WI38 (cell line): ENCODE results near the gene LGALS3.
"Not testable (repeated sequence)": the region's sequence is repeated elsewhere in the genome, so short reads cannot be mapped to it uniquely, and the experiment has no call there.

Experiments used
- H3K4me3 ChIP-seq: 2 replicates; pipeline ENCODE4 v1.5.1; 2011; ENCODE audit warnings: low read depth, mild to moderate bottlenecking, control low read depth, low read length
- TF ChIP-seq, protein P1 (sequence below): IDR thresholded peaks from 2 replicates; pipeline ENCODE4 v1.5.1; 2012; ENCODE audit warnings: low read depth, mild to moderate bottlenecking, control low read depth, low read length

The LGALS3 gene

GRCh38 chr14:55129086-55129427, at the start of gene LGALS3:
TSS of gene LGALS3 (plus strand) at chr14:55129252. CDS start at chr14:55137374, 8,122 bp downstream.
- H3K4me3 ChIP-seq: peak within 1 kb of the TSS; percentile 91
- TF ChIP-seq, protein P1, sequence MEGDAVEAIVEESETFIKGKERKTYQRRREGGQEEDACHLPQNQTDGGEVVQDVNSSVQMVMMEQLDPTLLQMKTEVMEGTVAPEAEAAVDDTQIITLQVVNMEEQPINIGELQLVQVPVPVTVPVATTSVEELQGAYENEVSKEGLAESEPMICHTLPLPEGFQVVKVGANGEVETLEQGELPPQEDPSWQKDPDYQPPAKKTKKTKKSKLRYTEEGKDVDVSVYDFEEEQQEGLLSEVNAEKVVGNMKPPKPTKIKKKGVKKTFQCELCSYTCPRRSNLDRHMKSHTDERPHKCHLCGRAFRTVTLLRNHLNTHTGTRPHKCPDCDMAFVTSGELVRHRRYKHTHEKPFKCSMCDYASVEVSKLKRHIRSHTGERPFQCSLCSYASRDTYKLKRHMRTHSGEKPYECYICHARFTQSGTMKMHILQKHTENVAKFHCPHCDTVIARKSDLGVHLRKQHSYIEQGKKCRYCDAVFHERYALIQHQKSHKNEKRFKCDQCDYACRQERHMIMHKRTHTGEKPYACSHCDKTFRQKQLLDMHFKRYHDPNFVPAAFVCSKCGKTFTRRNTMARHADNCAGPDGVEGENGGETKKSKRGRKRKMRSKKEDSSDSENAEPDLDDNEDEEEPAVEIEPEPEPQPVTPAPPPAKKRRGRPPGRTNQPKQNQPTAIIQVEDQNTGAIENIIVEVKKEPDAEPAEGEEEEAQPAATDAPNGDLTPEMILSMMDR: no peak

DNA sequence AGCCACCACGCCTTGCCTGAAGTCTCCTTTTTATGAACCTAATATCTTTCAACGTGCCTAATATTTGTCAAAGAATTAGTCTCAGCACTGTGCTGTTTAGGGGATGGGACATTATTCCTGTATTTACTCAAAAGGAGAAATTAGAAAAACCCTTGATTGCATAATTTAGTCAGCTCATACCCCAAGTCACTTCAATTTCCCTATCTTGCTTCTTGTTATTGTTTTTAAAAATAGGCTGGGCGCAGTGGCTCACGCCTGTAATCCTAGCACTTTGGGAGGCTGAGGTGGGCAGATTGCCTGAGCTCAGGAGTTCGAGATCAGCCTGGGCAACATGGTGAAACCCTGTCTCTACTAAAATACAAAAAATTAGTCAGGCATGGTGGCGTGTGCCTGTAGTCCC, 49.1 kb upstream of the LGALS3 start:
- H3K4me3 ChIP-seq: not testable (repeated sequence)

- no peak overlapping the region for H3K4me3 ChIP-seq
Observed at GRCh38 chr14:55084401-55085059, 44.5 kb upstream of the LGALS3 start.

DNA sequence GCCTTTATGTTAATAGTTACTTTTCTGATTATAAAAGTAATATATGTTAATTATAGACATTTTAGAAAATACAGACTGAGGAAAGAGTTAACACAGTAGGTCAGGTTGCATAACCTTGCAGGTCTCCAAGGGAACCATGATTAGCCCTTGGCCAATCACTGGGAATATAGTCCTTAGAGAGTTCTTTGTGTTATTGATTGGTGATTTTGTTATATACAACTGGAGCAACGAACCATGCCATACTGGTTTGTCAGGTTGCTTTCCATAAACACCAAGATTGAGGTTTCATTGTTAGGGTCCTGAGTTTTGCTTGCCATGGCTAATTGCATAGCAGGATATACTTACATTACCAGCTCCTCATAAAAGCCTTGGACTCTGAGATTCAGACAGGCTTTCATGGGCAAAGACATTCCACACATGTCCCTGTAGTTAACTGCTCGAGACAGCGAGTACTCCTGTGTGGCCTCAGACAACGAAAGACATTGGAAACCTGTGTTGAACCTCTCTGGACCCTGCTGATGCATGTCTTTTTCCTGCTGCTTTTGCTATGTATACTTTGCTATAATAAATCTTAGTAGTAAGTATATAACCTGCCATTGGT, 43.9 kb upstream of the LGALS3 start:
- H3K4me3 ChIP-seq: no peak overlapping the region
- TF ChIP-seq, protein P1: no peak

More at GRCh38 chr14:55084401-55085059, 44.5 kb upstream of the LGALS3 start:
- TF ChIP-seq, protein P1: no peak

DNA sequence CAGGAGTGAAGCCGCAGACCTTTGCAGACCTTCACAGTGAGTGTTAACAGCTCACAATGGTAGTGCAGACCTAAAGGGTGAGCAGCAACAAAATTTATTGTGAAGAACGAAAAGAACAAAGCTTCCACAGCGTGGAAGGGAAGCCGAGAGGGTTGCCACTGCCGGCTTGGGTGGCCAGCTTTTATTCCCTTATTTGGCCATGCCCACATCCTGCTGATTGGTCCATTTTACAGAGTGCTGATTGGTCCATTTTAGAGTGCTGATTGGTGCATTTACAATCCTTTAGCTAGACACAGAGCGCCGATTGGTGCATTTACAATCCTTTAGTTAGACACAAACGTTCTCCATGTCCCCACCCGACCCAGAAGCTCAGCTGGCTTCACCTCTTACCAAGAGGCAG, 42.1 kb upstream of the LGALS3 start:
- TF ChIP-seq, protein P1: no peak
- H3K4me3 ChIP-seq: no peak overlapping the region

GRCh38 chr14:55088356-55088755, 40.7 kb upstream of the LGALS3 start:
- no peak overlapping the region for H3K4me3 ChIP-seq
- TF ChIP-seq, protein P1: no peak

DNA sequence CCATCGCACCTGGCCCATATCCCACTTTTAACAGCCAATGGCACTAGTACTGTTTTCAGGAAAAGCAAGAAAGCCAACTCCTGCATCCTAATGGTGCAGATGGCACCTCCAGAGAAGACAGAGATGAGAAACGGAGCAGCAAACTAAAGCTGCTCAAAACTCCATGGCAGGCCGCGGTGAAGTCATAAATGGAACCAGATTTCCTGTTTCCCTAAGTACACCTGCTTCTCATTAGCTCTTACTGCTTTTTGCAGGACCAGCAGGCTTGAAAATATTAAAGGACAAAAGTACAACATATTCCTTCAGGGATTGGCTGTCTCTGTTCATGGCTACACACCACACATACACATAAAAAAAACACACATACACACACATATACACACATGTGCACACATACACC, 36.7 kb upstream of the LGALS3 start:
- TF ChIP-seq, protein P1: no peak
- no peak overlapping the region for H3K4me3 ChIP-seq
